Stimulated activated naive CD8-positive, alpha-beta T cell treated with anti-CD3 and anti-CD28 coated beads, Interleukin-15, amount 100 ng/mL, for 72 hours (primary cell): ENCODE measurements around the gene GPR148.
"Not testable (repeated sequence)": the region's sequence is repeated elsewhere in the genome, so short reads cannot be mapped to it uniquely, and the experiment has no call there.

Source experiments
- ATAC-seq: fragments of 150-1000 bp; cut with Tn5 transposase; 2 replicates; pipeline ENCODE4 v1.10.0; 2021; ENCODE audit warnings: mild to moderate bottlenecking, moderate library complexity
- DNase-seq, 2 donors: peaks; one replicate each; pipeline ENCODE4 v3.0.0; 2021 to 2022
- H3K27ac Mint-ChIP-seq, 2 donors: one replicate each; pipeline ENCODE4 v1.8.0; 2022; ENCODE audit warnings: mild to moderate bottlenecking in 2 of 2, mixed read lengths in 2 of 2, moderate library complexity in 2 of 2
- H3K27me3 Mint-ChIP-seq: one replicate; pipeline ENCODE4 v1.8.0; 2022; ENCODE audit warnings: mixed read lengths
- H3K4me1 Mint-ChIP-seq: one replicate; pipeline ENCODE4 v1.8.0; 2022; ENCODE audit warnings: mild to moderate bottlenecking, mixed read lengths
- H3K4me3 Mint-ChIP-seq, 2 donors: one replicate each; pipeline ENCODE4 v1.8.0; 2022; ENCODE audit warnings: mild to moderate bottlenecking in 2 of 2, mixed read lengths in 2 of 2, moderate library complexity in 1 of 2
- H3K9me3 Mint-ChIP-seq, 2 donors: one replicate each; pipeline ENCODE4 v1.8.0; 2022; ENCODE audit warnings: mixed read lengths in 2 of 2

GPR148 gene, protein sequence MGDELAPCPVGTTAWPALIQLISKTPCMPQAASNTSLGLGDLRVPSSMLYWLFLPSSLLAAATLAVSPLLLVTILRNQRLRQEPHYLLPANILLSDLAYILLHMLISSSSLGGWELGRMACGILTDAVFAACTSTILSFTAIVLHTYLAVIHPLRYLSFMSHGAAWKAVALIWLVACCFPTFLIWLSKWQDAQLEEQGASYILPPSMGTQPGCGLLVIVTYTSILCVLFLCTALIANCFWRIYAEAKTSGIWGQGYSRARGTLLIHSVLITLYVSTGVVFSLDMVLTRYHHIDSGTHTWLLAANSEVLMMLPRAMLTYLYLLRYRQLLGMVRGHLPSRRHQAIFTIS

DNA sequence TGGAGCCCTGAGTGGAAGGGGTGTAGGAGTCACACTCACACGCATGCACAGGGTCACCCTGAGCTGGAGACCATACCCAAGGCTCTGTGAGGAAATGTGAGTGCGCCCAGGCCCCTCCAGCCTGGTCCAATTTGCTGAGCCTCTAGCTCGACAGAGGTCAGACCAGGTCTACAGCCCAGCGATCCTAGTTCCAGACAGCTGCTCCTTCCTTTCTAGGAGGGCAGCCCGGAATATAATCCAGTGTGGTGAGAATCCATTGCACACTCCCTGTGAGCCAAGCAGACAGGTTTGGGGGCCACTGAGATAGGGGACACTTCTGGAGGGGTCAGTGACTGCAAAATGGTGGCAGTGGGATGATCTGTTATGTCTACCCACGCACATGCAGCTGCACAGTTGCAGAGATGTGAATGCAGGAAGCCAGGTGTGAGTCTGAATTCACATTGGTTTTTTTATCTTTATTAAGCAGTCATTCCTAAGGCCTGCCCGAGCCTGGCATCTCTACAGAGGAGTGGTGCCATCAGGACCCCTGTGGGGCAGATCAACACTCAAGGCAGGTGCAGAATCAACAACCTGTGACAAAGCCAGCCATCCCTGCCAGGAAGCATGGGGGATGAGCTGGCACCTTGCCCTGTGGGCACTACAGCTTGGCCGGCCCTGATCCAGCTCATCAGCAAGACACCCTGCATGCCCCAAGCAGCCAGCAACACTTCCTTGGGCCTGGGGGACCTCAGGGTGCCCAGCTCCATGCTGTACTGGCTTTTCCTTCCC is at the start of gene GPR148:
Gene GPR148 (plus strand): TSS at position 522 of the 768 bp plus-strand sequence. CDS start 82 bp downstream, at position 604.
- Mint-ChIP-seq H3K4me3 (peak within 1 kb of the TSS; percentile 31 to 83), H3K27me3 (peaks cover 16% of the 10 kb centered on the region), H3K4me1 (peaks cover 16% of the 10 kb centered on the region), H3K9me3 (no peaks in the 10 kb centered on the region), H3K27ac (no peak within 1 kb of the TSS)
- ATAC-seq = no peak
- no peak for DNase-seq

DNA sequence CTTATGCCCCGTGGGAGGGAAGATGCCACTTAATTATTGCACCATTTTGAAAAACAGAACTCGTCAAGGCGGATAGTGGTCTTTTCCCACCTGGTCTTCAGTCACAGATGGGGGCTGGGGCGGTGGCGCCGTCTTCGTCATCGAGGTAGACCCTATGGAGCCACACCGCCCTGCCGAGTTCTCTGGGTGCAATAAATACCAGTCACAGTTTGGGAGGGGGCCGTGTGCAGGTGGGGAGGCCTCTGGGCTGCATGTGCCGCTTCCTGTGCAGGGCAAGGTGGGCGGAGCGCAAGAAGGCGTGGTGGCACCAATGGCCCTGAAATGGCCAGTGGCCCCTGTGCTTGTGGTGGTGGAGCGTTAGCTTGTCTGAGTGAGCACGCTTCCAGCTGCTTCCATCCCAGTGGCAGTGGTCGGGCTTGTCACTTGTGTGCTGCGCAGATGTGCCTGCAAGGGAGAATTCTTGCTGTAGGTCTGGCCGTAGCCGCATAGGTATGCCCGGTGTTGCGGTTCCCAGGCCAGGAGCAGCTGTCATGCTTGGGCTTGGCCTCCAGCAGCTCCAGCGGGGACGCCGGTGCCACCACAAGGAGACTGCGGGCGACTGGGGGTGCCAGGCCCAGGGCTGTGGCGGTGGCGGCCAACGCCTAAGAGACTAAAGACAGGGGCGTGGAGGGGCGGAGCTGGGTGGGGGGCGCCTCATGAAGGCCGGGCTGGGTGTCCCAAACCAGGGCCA is 36.7 kb upstream of the GPR148 start:
- ATAC-seq, DNase-seq, H3K4me1 Mint-ChIP-seq, H3K27me3 Mint-ChIP-seq, H3K9me3 Mint-ChIP-seq, H3K27ac Mint-ChIP-seq, H3K4me3 Mint-ChIP-seq: not testable (repeated sequence)

DNA sequence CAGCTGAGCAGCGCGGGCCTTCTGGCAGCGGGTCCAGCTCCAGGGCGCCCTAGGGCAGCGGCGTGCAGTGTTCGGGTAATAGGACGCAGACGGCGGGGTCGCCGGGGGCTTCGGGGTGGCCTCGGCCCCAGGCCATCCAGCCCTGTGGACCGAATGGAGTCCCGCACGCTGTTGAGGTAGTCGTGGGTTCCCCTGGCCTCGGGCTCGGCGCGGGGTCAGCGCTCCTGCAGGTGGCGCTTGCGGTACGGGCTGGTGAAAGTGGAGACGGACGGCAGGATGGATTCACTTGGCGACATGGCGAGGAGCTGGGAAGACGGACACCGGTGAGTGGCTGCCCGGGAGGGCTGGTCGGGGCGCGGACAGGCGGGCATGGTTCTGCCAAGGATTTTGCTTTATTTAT is 35.4 kb upstream of the GPR148 start:
- not testable (repeated sequence) for H3K4me1 Mint-ChIP-seq, H3K27ac Mint-ChIP-seq, H3K27me3 Mint-ChIP-seq, H3K9me3 Mint-ChIP-seq
- H3K4me3 Mint-ChIP-seq = peak overlapping the region; percentile 24 to 55
- peak in 1 of 2 donors; percentile 18 for DNase-seq
- peak; percentile 54 for ATAC-seq

DNA sequence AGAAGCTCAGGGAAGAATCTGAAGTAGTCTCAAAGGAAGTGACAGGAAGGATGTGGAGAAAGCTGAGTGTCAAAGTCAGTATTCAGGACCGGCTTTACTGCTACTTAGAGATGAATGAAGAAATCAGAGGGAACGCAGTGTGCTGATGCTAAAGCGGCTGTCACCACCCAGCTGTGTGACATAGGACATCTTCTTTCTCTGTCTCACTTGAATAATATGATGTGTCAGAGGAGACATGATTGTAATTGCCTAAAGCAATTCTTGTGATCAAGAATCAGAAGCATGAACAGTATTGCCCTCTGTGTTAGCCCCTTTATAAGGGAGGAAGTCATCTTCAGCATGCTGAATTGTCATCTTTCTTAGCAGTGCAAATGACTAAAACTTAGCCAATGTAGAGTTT is 25.6 kb upstream of the GPR148 start:
- peaks cover 16% of the 10 kb centered on the region for H3K27me3 Mint-ChIP-seq
- ATAC-seq, DNase-seq, H3K27ac Mint-ChIP-seq, H3K4me3 Mint-ChIP-seq, H3K9me3 Mint-ChIP-seq, H3K4me1 Mint-ChIP-seq: not testable (repeated sequence)

DNA sequence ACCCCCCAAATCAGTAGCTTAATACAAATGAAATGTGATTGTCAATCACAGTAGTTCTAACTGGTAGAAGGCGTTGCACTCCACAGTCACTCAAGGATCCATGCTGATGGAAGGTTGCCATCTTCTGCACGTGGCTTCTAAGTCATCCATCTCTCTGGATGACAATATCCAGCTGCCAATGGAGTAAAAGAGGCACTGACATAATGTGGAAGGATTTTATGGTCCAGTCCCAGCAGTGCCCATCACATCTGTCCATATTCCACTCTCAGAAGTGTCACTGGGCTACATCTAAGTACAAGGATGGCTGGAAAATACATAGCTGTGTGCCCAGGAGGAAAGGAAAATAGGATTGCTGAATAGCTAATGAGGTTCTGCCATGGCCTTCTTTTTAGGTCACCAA is 14.1 kb upstream of the GPR148 start:
- H3K9me3 Mint-ChIP-seq, DNase-seq, ATAC-seq, H3K4me1 Mint-ChIP-seq, H3K27me3 Mint-ChIP-seq, H3K4me3 Mint-ChIP-seq, H3K27ac Mint-ChIP-seq: not testable (repeated sequence)

DNA sequence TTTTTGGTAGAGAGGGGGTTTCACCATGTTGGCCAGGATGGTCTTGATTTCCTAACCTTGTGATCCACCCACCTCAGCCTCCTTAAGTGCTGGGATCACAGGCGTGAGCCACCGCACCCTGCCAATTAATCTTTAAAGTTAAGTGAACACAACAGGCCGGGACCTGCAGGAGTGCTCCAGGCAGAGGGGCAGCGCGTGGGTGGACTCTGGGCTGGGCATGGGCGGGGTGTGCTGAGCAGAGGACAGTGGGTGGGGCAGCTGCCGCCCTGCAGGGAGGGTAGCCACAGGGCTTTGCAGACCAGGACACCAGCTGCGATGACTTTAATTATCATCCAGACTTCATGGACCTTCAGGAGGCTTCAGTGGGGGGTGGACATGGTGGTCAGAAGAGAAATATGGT is 8.8 kb upstream of the GPR148 start:
- no peaks in the 10 kb centered on the region for H3K9me3 Mint-ChIP-seq
- DNase-seq = no peak
- no peak for ATAC-seq
- H3K4me1 Mint-ChIP-seq = no peaks in the 10 kb centered on the region
- no peak overlapping the region for H3K4me3 Mint-ChIP-seq
- H3K27me3 Mint-ChIP-seq = peaks cover 10% of the 10 kb centered on the region
- H3K27ac Mint-ChIP-seq = no peak overlapping the region

DNA sequence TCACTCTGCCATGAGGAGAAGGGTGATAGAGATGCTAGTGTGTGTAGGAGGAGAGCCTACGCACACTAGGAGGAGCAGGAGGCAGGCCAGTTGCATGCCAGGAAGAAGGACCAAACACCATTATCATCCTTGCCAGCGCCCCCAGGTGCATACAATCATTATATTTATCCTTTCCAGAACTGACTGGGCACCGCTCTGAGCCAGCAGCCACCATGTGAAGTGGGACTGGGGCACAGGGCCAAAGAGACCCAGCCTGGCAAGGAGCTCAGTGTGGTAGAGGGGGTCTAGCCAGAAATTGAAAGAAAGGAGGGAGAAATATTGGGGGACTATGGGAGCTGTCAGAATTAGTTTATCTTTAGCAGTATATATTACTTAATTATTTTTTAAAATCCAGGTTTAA is 8.3 kb upstream of the GPR148 start:
- no peaks in the 10 kb centered on the region for H3K4me1 Mint-ChIP-seq
- H3K9me3 Mint-ChIP-seq = no peaks in the 10 kb centered on the region
- no peak overlapping the region for H3K4me3 Mint-ChIP-seq
- H3K27me3 Mint-ChIP-seq = peaks cover 10% of the 10 kb centered on the region
- DNase-seq (no peak), ATAC-seq (no peak)
- H3K27ac Mint-ChIP-seq = no peak overlapping the region

DNA sequence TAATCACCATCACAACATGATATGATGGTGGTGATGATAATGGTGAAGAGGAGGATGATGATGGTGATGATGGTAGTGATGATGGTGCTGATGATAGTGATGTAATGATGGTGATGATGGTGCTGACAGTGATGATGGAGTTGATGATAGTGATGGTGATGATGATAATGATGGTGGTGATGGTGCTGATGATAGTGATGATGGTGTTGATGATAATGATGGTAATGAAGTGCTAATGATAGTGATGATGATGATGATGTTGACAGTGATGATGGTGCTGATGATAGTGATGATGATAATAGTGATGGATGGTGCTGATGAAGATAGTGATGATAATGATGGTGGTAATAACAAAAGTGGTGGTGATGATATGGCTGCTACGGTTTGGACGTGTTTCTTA is 4.4 kb upstream of the GPR148 start:
- ATAC-seq (no peak), DNase-seq (no peak)
- Mint-ChIP-seq H3K4me1 (peaks cover 16% of the 10 kb centered on the region), H3K4me3 (no peak overlapping the region), H3K27me3 (peaks cover 14% of the 10 kb centered on the region), H3K9me3 (no peaks in the 10 kb centered on the region), H3K27ac (no peak overlapping the region)

DNA sequence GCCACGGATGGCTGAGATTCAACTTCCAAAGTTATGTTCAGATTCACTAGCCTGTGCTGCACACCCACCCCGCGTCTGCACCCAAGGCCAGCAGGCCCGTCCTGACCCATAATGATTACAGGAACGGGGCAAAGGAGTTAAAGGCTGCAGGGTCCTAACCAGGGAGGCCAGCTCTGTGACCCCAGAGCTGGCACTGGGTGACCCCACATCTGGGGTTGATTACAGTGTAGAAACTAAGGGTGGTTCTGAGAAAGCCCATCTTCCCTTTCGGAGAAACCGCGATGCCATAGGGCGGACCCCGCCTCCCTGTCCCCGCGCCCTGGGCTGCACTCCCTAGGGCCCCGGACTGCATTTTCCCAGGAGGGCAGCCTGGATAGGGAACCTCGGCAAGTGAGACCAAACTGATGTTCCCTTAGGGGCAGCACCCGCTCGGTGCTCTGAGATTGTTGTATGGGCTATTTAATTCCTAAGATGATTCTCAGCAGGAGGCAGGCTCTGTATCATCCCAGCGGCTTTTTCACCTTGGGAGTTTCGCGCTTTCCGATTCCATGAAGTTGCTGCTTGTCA is 2.2 kb upstream of the GPR148 start:
- H3K27ac Mint-ChIP-seq = peak overlapping the region; percentile 76 to 82
- DNase-seq (no peak), ATAC-seq (no peak)
- peaks cover 16% of the 10 kb centered on the region for H3K27me3 Mint-ChIP-seq
- H3K4me1 Mint-ChIP-seq = peaks cover 16% of the 10 kb centered on the region
- H3K4me3 Mint-ChIP-seq = peak overlapping the region; percentile 77 to 83
- H3K9me3 Mint-ChIP-seq = no peaks in the 10 kb centered on the region

DNA sequence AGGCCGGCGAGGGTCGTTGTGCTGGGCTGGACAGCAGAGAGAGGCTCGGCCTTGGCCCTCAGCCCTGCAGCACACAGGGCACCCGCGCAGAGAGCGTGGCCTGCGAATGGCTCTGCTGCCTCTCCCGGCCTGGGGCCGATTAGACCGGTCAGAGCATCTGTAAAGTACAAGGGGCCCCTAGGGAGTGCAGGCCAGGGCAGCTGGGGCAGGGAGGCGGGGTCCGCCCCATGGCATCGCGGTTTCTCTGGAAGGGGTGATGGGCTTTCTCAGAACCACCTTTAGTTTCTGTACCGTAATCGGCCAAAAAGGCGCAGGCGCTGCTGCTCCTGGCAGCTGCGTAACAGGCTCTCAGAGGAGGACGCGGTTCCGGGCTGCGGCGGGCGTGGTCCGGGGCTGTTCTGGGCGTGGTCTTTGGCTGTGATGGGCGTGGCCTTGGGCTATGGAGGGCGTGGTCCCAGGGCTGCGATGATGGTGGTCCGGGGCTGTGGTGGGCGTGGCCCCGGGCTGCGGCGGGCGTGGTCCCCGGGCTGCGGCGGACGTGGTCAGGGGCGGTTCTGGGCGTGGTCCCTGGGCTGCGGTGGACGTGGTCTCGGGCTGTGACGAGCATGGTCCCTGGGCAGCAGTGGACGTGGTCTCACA is 1.5 kb upstream of the GPR148 start:
- Mint-ChIP-seq H3K4me3 (peak overlapping the region; percentile 77 to 83), H3K27me3 (peaks cover 16% of the 10 kb centered on the region), H3K9me3 (no peaks in the 10 kb centered on the region), H3K27ac (peak overlapping the region; percentile 76 to 82), H3K4me1 (peaks cover 16% of the 10 kb centered on the region)
- DNase-seq (peak; percentile 90 to 92), ATAC-seq (peak; percentile 91)

DNA sequence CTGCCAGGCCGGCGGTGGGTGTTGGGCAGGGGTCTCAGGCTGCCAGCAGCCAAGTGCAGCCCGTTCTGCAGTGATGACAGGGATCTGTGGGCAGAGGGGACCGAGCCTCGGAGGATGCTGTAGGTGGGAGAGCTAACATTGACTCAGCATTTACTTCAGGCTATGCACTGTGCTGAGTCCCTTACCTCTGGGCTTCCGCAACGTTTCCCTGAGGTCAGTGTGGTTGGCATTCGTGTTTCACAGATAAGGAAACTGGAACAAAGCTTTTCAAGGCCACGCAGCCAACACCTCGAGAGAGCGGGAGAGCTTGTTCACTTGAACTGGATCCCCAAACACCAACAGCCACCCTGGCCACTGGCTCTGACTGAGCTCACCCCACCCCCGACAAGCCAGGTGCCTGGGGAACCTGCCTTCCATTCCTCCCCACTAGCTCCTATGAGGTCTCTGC is 839 bp upstream of the GPR148 start:
- no peak overlapping the region for H3K27ac Mint-ChIP-seq
- DNase-seq = peak; percentile 27 to 38
- H3K27me3 Mint-ChIP-seq = peaks cover 16% of the 10 kb centered on the region
- peak; percentile 63 for ATAC-seq
- peaks cover 16% of the 10 kb centered on the region for H3K4me1 Mint-ChIP-seq
- no peaks in the 10 kb centered on the region for H3K9me3 Mint-ChIP-seq
- peak overlapping the region; percentile 31 to 83 for H3K4me3 Mint-ChIP-seq

DNA sequence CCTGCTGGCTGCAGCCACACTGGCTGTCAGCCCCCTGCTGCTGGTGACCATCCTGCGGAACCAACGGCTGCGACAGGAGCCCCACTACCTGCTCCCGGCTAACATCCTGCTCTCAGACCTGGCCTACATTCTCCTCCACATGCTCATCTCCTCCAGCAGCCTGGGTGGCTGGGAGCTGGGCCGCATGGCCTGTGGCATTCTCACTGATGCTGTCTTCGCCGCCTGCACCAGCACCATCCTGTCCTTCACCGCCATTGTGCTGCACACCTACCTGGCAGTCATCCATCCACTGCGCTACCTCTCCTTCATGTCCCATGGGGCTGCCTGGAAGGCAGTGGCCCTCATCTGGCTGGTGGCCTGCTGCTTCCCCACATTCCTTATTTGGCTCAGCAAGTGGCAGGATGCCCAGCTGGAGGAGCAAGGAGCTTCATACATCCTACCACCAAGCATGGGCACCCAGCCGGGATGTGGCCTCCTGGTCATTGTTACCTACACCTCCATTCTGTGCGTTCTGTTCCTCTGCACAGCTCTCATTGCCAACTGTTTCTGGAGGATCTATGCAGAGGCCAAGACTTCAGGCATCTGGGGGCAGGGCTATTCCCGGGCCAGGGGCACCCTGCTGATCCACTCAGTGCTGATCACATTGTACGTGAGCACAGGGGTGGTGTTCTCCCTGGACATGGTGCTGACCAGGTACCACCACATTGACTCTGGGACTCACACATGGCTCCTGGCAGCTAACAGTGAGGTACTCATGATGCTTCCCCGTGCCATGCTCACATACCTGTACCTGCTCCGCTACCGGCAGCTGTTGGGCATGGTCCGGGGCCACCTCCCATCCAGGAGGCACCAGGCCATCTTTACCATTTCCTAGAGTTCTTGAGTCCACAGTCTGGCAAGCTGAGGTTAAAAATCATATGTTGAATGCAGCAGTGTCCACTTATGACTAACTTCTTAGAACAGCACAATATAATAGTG is 741 bp downstream of the GPR148 start:
- H3K4me3 Mint-ChIP-seq = no peak overlapping the region
- H3K9me3 Mint-ChIP-seq = peaks cover 0 to 6% of the 10 kb centered on the region in 2 donors
- no peak for ATAC-seq

DNA sequence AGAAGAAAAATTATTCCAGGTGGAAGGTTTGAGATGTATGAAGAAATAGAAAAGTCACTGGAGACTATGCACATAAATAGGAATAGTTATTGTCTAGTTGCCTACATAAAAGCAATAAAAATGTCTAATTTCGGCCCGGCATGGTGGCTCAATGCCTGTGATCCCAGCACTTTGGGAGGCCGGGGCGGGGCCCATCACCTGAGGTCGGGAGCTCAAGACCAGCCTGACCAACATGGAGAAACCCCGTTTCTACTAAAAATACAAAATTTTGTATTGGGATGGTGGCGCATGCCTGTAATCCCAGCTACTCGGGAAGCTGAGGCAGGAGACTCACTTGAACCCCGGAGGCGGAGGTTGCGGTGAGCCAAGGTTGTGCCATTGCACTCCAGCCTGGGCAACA is 3.4 kb downstream of the GPR148 start:
- peaks cover 0 to 16% of the 10 kb centered on the region in 2 donors for H3K9me3 Mint-ChIP-seq
- not testable (repeated sequence) for DNase-seq, H3K27ac Mint-ChIP-seq, H3K4me1 Mint-ChIP-seq, H3K4me3 Mint-ChIP-seq, ATAC-seq
- H3K27me3 Mint-ChIP-seq = peaks cover 16% of the 10 kb centered on the region

More for the DNA sequence above, 741 bp downstream of the GPR148 start:
- H3K4me1 Mint-ChIP-seq = peaks cover 16% of the 10 kb centered on the region
- no peak for DNase-seq
- H3K27me3 Mint-ChIP-seq = peaks cover 16% of the 10 kb centered on the region
- H3K27ac Mint-ChIP-seq = no peak overlapping the region

DNA sequence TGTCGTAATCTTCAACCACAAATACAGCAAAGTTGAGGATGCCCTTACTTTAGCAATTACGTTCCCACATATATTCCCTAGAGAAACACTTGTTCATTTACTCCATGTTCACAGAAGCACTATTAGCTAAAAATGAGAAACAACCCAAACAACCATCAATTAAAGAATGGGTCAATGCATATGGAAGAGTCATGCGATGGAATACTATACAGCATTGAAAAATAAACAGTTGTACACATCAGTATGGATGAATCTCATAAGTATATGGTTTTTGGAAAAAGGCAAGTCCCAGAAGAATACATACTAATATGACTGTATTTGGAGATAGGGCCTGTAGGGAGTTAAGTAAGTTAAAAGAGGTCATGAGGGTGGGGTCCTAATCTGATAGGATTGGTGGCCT is 6.3 kb downstream of the GPR148 start:
- Mint-ChIP-seq H3K27me3 (peaks cover 18% of the 10 kb centered on the region), H3K27ac (no peak overlapping the region), H3K9me3 (peaks cover 0 to 16% of the 10 kb centered on the region in 2 donors), H3K4me3 (no peak overlapping the region), H3K4me1 (no peaks in the 10 kb centered on the region)
- DNase-seq = no peak
- no peak for ATAC-seq
